ENCODE measurements around the gene VPS13C.
"Not testable (repeated sequence)": the region's sequence is repeated elsewhere in the genome, so short reads cannot be mapped to it uniquely, and the experiment has no call there.

VPS13C gene

GRCh38 chr15:62050115-62050514 is 10.1 kb downstream of the VPS13C start:
- no peak for DNase-seq (ENCODE audit: low read depth)
- no peak overlapping the region for H3K4me3 ChIP-seq (ENCODE audit: low read depth, low read length)
- TF ChIP-seq CTCF (IDR thresholded peaks at IDR 0.05; ENCODE audit: low read depth, low read length, missing control alignments), result no peak

GRCh38 chr15:62048254-62048653 is 12.0 kb downstream of the VPS13C start:
- not testable (repeated sequence) for H3K4me3 ChIP-seq (ENCODE audit: low read depth, low read length); DNase-seq (ENCODE audit: low read depth)

- DNase-seq (ENCODE audit: low read depth), result no peak
- TF ChIP-seq CTCF (IDR thresholded peaks at IDR 0.05; ENCODE audit: low read depth, low read length, missing control alignments), result no peak
Measured at GRCh38 chr15:62047282-62047827, 12.9 kb downstream of the VPS13C start.

GRCh38 chr15:62046078-62046743 is 14.0 kb downstream of the VPS13C start:
- H3K4me3 ChIP-seq (ENCODE audit: low read depth, low read length), result peak overlapping the region; percentile 9; the same call in 1 of the 2 replicates
- DNase-seq (ENCODE audit: low read depth), result no peak
- TF ChIP-seq CTCF (IDR thresholded peaks at IDR 0.05; ENCODE audit: low read depth, low read length, missing control alignments), result no peak

More at GRCh38 chr15:62047282-62047827, 12.9 kb downstream of the VPS13C start:
- no peak overlapping the region for H3K4me3 ChIP-seq (ENCODE audit: low read depth, low read length)

- H3K4me3 ChIP-seq (ENCODE audit: low read depth, low read length), result no peak overlapping the region
- DNase-seq (ENCODE audit: low read depth), result no peak
- TF ChIP-seq CTCF (IDR thresholded peaks at IDR 0.05; ENCODE audit: low read depth, low read length, missing control alignments), result no peak
Measured at GRCh38 chr15:62035256-62035924, 24.9 kb downstream of the VPS13C start.

GRCh38 chr15:62027916-62028315 is 32.3 kb downstream of the VPS13C start:
- DNase-seq (ENCODE audit: low read depth), result no peak
- TF ChIP-seq CTCF (IDR thresholded peaks at IDR 0.05; ENCODE audit: low read depth, low read length, missing control alignments), result no peak
- no peak overlapping the region for H3K4me3 ChIP-seq (ENCODE audit: low read depth, low read length)

GRCh38 chr15:62027263-62027565 is 33.0 kb downstream of the VPS13C start:
- no peak overlapping the region for H3K4me3 ChIP-seq (ENCODE audit: low read depth, low read length)
- no peak for TF ChIP-seq CTCF (IDR thresholded peaks at IDR 0.05; ENCODE audit: low read depth, low read length, missing control alignments)
- no peak for DNase-seq (ENCODE audit: low read depth)

Data from GM12864 (cell line).